ENCODE results near the gene SHISA7.

The SHISA7 gene

GRCh38 chr19:55443045-55443823 is at the start of gene SHISA7:
SHISA7 (minus strand) TSS chr19:55443300; CDS start chr19:55442863, 437 bp downstream.
- peak in 1 of 2 experiments; percentile 88 for DNase-seq
- TF ChIP-seq POLR2A (IDR thresholded peaks at IDR 0.05; ENCODE audit: low read length) (no peak), GATA1 (IDR thresholded peaks at IDR 0.05; ENCODE audit: low read depth, low read length) (no peak)

- no peak for TF ChIP-seq POLR2A (IDR thresholded peaks at IDR 0.05; ENCODE audit: low read length)
- TF ChIP-seq GATA1 (IDR thresholded peaks at IDR 0.05; ENCODE audit: low read depth, low read length) = no peak
- DNase-seq = no peak
These were observed 49.4 kb upstream of the SHISA7 start for GRCh38 chr19:55492362-55492944.

DNA sequence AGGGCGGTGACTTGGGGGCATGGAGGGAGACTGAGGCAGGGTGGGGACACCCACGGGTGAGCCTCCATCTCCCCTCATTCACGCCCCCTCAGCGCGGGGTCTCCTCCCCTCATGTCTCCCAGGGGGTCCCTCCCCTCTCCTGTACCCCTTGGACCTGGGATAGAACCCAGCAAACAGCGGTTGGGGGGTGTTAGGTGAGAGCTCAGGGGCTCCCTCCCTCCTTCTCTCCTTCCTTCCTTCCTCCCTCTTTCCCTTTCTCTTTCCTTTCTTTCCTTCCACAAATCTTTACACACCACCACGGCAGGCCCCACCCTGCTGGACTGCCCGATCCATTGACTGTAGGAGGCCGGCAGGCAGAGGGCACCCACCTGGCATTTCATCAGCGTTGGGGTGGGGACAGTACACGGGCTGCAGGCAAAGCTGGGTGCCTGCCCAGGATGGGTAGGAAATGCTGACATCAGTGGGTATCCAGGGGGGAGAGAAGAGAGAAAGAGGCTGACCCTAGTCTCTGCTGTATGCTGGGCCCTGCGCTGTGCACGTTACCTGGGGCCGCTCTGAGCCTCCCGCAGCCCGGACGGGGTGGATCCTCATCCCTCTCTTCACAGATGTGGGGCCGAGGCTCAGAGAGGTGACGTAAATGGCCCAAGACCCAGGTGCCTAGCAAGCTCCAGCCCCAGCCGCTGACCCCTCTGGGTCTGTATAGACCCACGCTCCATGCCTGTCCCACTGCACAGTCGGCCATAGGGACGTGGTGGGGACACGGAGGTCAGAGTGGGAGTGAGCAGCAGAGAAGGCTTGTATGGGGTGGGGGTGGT is 48.7 kb upstream of the SHISA7 start:
- TF ChIP-seq GATA1 (IDR thresholded peaks at IDR 0.05; ENCODE audit: low read depth, low read length) (no peak), POLR2A (IDR thresholded peaks at IDR 0.05; ENCODE audit: low read length) (no peak)
- no peak for DNase-seq

GRCh38 chr19:55490478-55491432 is 47.7 kb upstream of the SHISA7 start:
- no peak for DNase-seq
- TF ChIP-seq GATA1 (IDR thresholded peaks at IDR 0.05; ENCODE audit: low read depth, low read length) (no peak), POLR2A (IDR thresholded peaks at IDR 0.05; ENCODE audit: low read length) (no peak)

DNA sequence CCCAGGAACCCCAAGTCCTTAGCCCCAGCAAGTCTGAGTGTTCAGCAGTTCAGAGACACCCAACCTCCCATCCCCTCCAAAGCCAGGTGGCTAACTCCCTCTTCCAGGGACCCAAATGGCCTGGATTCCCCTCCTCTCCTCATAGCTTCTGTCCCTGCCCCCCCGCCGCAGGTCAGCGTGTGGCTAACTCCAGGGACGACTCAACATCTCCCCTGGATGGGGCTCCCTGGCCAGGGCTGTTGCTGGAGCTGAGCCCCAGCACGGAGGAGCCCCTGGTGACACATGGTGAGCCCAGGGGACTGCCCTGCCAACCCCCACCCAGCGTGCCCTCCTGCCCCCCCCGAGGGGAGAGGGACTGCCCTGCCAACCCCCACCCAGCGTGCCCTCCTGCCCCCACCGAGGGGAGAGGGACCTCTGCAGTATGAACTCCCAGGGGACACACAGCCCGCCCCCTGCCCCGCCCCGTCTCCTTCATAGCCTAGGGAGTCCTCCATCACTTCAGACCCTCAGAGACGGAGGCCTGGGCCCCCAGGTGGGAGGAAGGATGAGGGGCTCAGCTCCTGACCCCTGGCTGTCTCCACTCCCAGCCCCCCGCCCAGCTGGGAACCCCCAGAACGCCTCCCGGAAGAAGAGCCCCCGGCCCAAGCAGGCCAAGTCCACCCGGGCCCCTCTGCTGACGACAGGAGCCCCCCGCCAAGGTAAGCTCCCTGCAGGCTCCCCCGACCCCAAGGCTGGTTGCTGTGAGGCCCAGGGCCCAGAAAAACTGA is 46.8 kb upstream of the SHISA7 start:
- no peak for TF ChIP-seq POLR2A (IDR thresholded peaks at IDR 0.05; ENCODE audit: low read length)
- no peak for TF ChIP-seq GATA1 (IDR thresholded peaks at IDR 0.05; ENCODE audit: low read depth, low read length)
- no peak for DNase-seq

GRCh38 chr19:55488986-55489710 is 46.0 kb upstream of the SHISA7 start:
- no peak for DNase-seq
- TF ChIP-seq GATA1 (IDR thresholded peaks at IDR 0.05; ENCODE audit: low read depth, low read length) (no peak), POLR2A (IDR thresholded peaks at IDR 0.05; ENCODE audit: low read length) (no peak)

DNA sequence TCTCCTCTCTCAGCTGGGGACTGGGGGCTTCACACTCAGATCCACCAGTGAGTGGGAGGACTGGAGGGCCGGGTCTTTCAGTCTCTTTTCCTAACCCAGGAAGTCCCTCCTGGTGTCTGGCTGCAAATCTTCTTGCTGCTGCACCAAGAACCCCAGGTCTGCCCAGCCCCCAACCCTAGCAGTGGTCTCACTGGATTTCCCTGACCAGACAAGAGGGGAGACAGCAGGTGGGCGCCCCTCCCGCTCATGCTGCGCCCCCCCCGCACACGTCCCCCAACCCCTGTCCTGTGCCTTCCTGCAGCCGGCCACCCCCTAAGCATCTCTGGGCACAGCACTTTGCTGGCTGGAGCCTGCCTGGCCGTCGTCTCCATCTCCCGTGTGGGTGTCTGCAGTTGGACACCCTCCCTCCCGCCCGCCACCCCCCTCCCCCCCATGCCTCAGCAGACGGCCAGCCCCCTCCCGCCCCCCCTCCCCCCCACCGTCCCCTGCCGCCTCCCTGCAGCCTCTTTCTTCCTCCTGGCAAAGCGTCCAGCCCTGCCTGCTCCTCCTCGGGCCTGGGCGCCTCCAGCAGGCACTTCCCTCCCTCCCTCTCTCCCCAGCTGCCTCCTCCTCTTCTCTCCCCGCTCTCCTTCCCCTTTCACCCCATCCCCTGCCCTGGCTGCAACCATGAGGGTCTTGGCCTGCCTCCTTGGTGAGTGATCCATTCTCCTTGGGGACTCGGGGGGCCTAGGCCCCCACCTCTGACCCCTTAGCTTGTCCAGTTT is 45.0 kb upstream of the SHISA7 start, which contains the start of gene SSC5D:
SSC5D (plus strand) TSS at position 513 of the 764 bp plus-strand sequence; CDS start at position 667, 154 bp downstream.
- TF ChIP-seq POLR2A (IDR thresholded peaks at IDR 0.05; ENCODE audit: low read length) (no peak), GATA1 (IDR thresholded peaks at IDR 0.05; ENCODE audit: low read depth, low read length) (no peak)
- no peak for DNase-seq

GRCh38 chr19:55486971-55487923 is 44.1 kb upstream of the SHISA7 start:
- peak; percentile 38 to 52 for DNase-seq
- no peak for TF ChIP-seq GATA1 (IDR thresholded peaks at IDR 0.05; ENCODE audit: low read depth, low read length)
- TF ChIP-seq POLR2A (IDR thresholded peaks at IDR 0.05; ENCODE audit: low read length) = no peak

DNA sequence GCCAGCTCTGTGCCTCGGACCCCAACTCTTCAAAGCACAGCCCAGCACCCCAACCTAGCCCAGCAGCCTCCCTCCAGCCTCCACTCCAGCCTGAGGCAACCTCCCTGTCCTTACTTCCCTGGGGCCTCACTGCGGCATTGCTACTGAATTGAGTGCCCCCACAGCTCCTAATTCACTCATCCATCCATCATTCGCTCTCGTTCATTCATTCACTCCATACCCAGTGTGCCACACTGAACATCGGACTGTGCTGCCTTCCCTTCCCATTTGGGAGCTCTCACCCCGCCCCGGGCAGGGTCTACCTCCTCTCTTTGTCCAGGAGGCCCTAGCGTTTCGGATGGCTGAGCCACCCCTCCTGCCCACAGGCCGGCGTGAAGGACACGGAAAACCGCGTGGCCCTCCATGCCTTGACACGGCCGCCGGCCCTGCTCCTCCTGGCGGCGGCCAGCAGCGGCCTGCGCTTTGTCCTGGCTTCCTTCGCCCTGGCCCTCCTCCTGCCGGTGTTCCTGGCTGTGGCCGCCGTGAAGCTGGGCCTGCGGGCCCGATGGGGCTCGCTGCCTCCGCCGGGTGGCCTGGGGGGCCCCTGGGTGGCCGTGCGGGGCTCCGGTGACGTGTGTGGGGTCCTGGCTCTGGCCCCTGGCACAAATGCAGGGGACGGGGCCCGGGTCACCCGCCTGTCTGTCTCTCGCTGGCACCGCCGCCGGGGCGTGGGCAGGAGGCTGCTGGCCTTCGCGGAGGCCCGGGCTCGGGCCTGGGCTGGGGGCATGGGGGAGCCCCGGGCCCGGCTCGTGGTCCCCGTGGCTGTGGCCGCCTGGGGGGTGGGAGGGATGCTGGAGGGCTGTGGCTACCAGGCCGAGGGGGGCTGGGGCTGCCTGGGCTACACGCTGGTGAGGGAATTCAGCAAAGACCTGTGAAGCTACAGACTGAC is 43.2 kb upstream of the SHISA7 start:
- TF ChIP-seq POLR2A (IDR thresholded peaks at IDR 0.05; ENCODE audit: low read length) = no peak
- no peak for TF ChIP-seq GATA1 (IDR thresholded peaks at IDR 0.05; ENCODE audit: low read depth, low read length)
- DNase-seq = no peak
